ENCODE measurements around the gene PRKAG2.

PRKAG2 gene

GRCh38 chr7:151544183-151544582 lies 332.7 kb downstream of the PRKAG2 start:
- no peak for TF ChIP-seq TCF12 (IDR thresholded peaks at IDR 0.05; ENCODE audit: low read depth)
- TF ChIP-seq FOXM1 (IDR thresholded peaks at IDR 0.05; ENCODE audit: borderline replicate concordance, low read depth) = no peak
- no peak for TF ChIP-seq USF1 (IDR thresholded peaks at IDR 0.05)
- no peak for TF ChIP-seq RAD21 (IDR thresholded peaks at IDR 0.05; ENCODE audit: low read depth)
- TF ChIP-seq TEAD4 (IDR thresholded peaks at IDR 0.05) = no peak
- no peak for TF ChIP-seq TAF1 (IDR thresholded peaks at IDR 0.05; ENCODE audit: low read depth)

GRCh38 chr7:151542606-151543130 lies 334.2 kb downstream of the PRKAG2 start:
- TF ChIP-seq NFIC (IDR thresholded peaks at IDR 0.05) (no peak), EGR1 (IDR thresholded peaks at IDR 0.05) (no peak), USF1 (IDR thresholded peaks at IDR 0.05) (no peak), ZBTB7A (IDR thresholded peaks at IDR 0.05; ENCODE audit: low read depth) (no peak), TCF12 (IDR thresholded peaks at IDR 0.05; ENCODE audit: low read depth) (no peak), YY1 (IDR thresholded peaks at IDR 0.05; ENCODE audit: low read depth) (no peak), CREB1 (IDR thresholded peaks at IDR 0.05; ENCODE audit: low read depth) (no peak), FOXM1 (IDR thresholded peaks at IDR 0.05; ENCODE audit: borderline replicate concordance, low read depth) (no peak), TAF1 (IDR thresholded peaks at IDR 0.05; ENCODE audit: low read depth) (no peak), CEBPB (IDR thresholded peaks at IDR 0.05) (no peak), MAX (IDR thresholded peaks at IDR 0.05) (no peak), EP300 (IDR thresholded peaks at IDR 0.05; ENCODE audit: borderline replicate concordance) (no peak), RAD21 (IDR thresholded peaks at IDR 0.05; ENCODE audit: low read depth) (no peak), REST (IDR thresholded peaks at IDR 0.05; ENCODE audit: low read depth) (no peak)

GRCh38 chr7:151541709-151542499 lies 335.0 kb downstream of the PRKAG2 start:
- TF ChIP-seq YY1 (IDR thresholded peaks at IDR 0.05; ENCODE audit: low read depth) (no peak), ZBTB7A (IDR thresholded peaks at IDR 0.05; ENCODE audit: low read depth) (no peak), EP300 (IDR thresholded peaks at IDR 0.05; ENCODE audit: borderline replicate concordance) (no peak), FOXM1 (IDR thresholded peaks at IDR 0.05; ENCODE audit: borderline replicate concordance, low read depth) (no peak), USF1 (IDR thresholded peaks at IDR 0.05) (no peak), TEAD4 (IDR thresholded peaks at IDR 0.05) (no peak), REST (IDR thresholded peaks at IDR 0.05; ENCODE audit: low read depth) (no peak), TAF1 (IDR thresholded peaks at IDR 0.05; ENCODE audit: low read depth) (no peak), RAD21 (IDR thresholded peaks at IDR 0.05; ENCODE audit: low read depth) (no peak), CREB1 (IDR thresholded peaks at IDR 0.05; ENCODE audit: low read depth) (no peak)

GRCh38 chr7:151540146-151540545 lies 336.8 kb downstream of the PRKAG2 start:
- no peak for TF ChIP-seq CEBPB (IDR thresholded peaks at IDR 0.05)
- no peak for TF ChIP-seq NFIC (IDR thresholded peaks at IDR 0.05)
- no peak for TF ChIP-seq YY1 (IDR thresholded peaks at IDR 0.05; ENCODE audit: low read depth)
- no peak for TF ChIP-seq TCF12 (IDR thresholded peaks at IDR 0.05; ENCODE audit: low read depth)
- TF ChIP-seq USF1 (IDR thresholded peaks at IDR 0.05) = no peak
- TF ChIP-seq REST (IDR thresholded peaks at IDR 0.05; ENCODE audit: low read depth) = no peak
- no peak for TF ChIP-seq RAD21 (IDR thresholded peaks at IDR 0.05; ENCODE audit: low read depth)
- no peak for TF ChIP-seq EP300 (IDR thresholded peaks at IDR 0.05; ENCODE audit: borderline replicate concordance)
- TF ChIP-seq FOXM1 (IDR thresholded peaks at IDR 0.05; ENCODE audit: borderline replicate concordance, low read depth) = no peak
- no peak for TF ChIP-seq TAF1 (IDR thresholded peaks at IDR 0.05; ENCODE audit: low read depth)
- TF ChIP-seq CREB1 (IDR thresholded peaks at IDR 0.05; ENCODE audit: low read depth) = no peak
- no peak for TF ChIP-seq MAX (IDR thresholded peaks at IDR 0.05)
